GM06990 (cell line): ENCODE measurements around the gene GOLGA2.
A peak's percentile ranks its signal among the peaks of the same experiment; 100 is the strongest.

Experiments used
- DNase-seq: peaks from one replicate; pipeline ENCODE4 v3.0.0-alpha.2; 2011; ENCODE audit not compliant: insufficient read length; ENCODE audit errors: extremely low read depth
- H3K27me3 ChIP-seq: replicated peaks from 2 replicates; pipeline ENCODE4 v1.6.0; 2011; ENCODE audit warnings: low read length; ENCODE audit not compliant: control insufficient read depth, insufficient read depth
- H3K36me3 ChIP-seq: 2 replicates; pipeline ENCODE4 v1.5.1; 2011; ENCODE audit warnings: low read length; ENCODE audit not compliant: control insufficient read depth, insufficient read depth
- H3K4me3 ChIP-seq: replicated peaks from 2 replicates; pipeline ENCODE4 v1.5.1; 2011; ENCODE audit warnings: low read depth, mild to moderate bottlenecking, control low read depth, low read length
- CTCF ChIP-seq: IDR thresholded peaks from 2 replicates; pipeline ENCODE4 v1.5.1; 2011; ENCODE audit warnings: low read length, control low read depth, mild to moderate bottlenecking, inconsistent platforms; ENCODE audit not compliant: insufficient read depth, poor library complexity, severe bottlenecking

The GOLGA2 gene

GRCh38 chr9:128276574-128277270, 915 bp upstream of the GOLGA2 start:
- Histone ChIP-seq H3K27me3 (no peaks in the 10 kb centered on the region), H3K36me3 (peaks cover 4% of the 10 kb centered on the region; the same call in 1 of the 2 replicates), H3K4me3 (peak overlapping the region; percentile 69)
- DNase-seq = no peak
- TF ChIP-seq CTCF = no peak

- peaks cover 9% of the 10 kb centered on the region for H3K36me3 ChIP-seq
- TF ChIP-seq CTCF = no peak
- peak within 1 kb of the TSS; percentile 85 for H3K4me3 ChIP-seq
- DNase-seq = peak; percentile 97
- H3K27me3 ChIP-seq = no peaks in the 10 kb centered on the region
Measured at GRCh38 chr9:128276008-128276573, 284 bp upstream of the GOLGA2 start, which contains the start of gene SWI5. TSS of gene SWI5 (plus strand) at chr9:128276276.

GRCh38 chr9:128274245-128274644, 1.6 kb downstream of the GOLGA2 start:
- H3K4me3 ChIP-seq = no peak overlapping the region; the same call in 1 of the 2 replicates
- peaks cover 10% of the 10 kb centered on the region for H3K36me3 ChIP-seq
- H3K27me3 ChIP-seq = no peaks in the 10 kb centered on the region
- no peak for TF ChIP-seq CTCF
- no peak for DNase-seq

GRCh38 chr9:128271512-128271911, 4.3 kb downstream of the GOLGA2 start:
- no peak for TF ChIP-seq CTCF
- DNase-seq = no peak
- H3K36me3 ChIP-seq = peaks cover 24% of the 10 kb centered on the region
- H3K27me3 ChIP-seq = no peaks in the 10 kb centered on the region
- H3K4me3 ChIP-seq = no peak overlapping the region

GRCh38 chr9:128271112-128271511, 4.7 kb downstream of the GOLGA2 start:
- DNase-seq = no peak
- no peak for TF ChIP-seq CTCF
- no peak overlapping the region for H3K4me3 ChIP-seq
- H3K27me3 ChIP-seq = no peaks in the 10 kb centered on the region
- H3K36me3 ChIP-seq = peaks cover 24% of the 10 kb centered on the region
